A673 (cell line): ENCODE data around the gene NOP56.

Experiments used
- EZH2 ChIP-seq: fragments of 200-600 bp; sonication (generic); IDR thresholded peaks from 2 replicates; pipeline ENCODE4 v1.6.1; 2017; ENCODE audit warnings: borderline replicate concordance, low read depth, mild to moderate bottlenecking, mixed read lengths, antibody characterized with exemption, low read length; ENCODE audit not compliant: poor library complexity, severe bottlenecking
- TF ChIP-seq, protein P1 (sequence below): fragments of 300-800, 200-600 bp; sonication (generic); conservative IDR thresholded peaks from 2 replicates; pipeline ENCODE4 v1.5.1; 2017; ENCODE audit warnings: low read depth, mild to moderate bottlenecking, antibody characterized with exemption, low read length, moderate library complexity, mixed read lengths

DNA sequence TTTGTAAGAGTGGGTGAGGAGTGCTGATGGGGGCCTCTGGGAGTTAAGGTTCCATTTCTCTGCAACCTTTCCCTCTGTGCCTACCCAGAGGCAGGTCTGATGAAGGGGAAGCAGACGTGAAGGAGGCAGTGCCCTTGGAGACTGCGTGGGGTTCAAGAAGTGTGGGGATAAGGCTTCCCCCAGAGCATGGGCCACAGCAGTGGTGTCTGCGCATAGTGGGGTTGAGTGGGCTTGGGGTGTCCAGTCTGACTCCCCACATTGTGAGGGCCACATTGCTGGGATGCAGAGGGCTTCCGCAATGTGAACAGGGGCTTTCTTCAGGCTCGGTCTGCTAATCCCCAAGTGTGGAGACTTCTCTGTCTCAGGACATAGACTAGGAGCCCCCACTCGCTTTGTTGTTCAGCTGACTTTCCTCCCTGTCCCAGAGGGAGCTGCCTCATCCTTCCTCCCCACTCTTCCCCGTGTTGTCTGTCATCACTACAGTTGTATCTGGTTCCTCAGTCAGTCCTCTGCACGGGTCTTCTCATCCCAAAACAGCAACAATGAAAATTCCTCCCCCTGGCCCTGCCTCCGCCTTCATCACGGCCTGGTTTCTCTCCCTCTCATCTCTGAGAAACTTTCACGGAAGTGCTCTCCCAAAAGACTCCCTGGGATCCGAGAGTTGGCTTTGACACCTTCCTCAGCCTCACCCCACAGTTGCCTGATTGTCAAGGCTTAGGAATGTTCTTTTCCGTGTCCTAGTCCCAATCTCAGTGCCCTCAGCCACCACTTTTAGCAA, 43.0 kb downstream of the NOP56 start:
- TF ChIP-seq, protein P1, sequence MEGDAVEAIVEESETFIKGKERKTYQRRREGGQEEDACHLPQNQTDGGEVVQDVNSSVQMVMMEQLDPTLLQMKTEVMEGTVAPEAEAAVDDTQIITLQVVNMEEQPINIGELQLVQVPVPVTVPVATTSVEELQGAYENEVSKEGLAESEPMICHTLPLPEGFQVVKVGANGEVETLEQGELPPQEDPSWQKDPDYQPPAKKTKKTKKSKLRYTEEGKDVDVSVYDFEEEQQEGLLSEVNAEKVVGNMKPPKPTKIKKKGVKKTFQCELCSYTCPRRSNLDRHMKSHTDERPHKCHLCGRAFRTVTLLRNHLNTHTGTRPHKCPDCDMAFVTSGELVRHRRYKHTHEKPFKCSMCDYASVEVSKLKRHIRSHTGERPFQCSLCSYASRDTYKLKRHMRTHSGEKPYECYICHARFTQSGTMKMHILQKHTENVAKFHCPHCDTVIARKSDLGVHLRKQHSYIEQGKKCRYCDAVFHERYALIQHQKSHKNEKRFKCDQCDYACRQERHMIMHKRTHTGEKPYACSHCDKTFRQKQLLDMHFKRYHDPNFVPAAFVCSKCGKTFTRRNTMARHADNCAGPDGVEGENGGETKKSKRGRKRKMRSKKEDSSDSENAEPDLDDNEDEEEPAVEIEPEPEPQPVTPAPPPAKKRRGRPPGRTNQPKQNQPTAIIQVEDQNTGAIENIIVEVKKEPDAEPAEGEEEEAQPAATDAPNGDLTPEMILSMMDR, result no peak
- no peak for TF ChIP-seq EZH2
